Skin of body (tissue), 2 donors: ENCODE results near the gene DYRK3. TPM values are rescaled to one million over a fixed set of nuclear protein-coding genes. Genes with fewer than 3 reads are reported as not detected.
"Not testable (repeated sequence)": the region's sequence is repeated elsewhere in the genome, so short reads cannot be mapped to it uniquely, and the experiment has no call there.

ENCODE experiments used
- DNase-seq: peaks from one replicate; lab custom pipeline; 2025; lab: John Stamatoyannopoulos, UW
- total RNA-seq: library from RNA; depleted of rRNA; stranded (reverse); fragments of >200 nt; gene quantifications from one replicate; pipeline ENCODE4 v1.2.3, GENCODE V29; 2014

The DYRK3 gene
- total RNA-seq, result 8.2 TPM

DNA sequence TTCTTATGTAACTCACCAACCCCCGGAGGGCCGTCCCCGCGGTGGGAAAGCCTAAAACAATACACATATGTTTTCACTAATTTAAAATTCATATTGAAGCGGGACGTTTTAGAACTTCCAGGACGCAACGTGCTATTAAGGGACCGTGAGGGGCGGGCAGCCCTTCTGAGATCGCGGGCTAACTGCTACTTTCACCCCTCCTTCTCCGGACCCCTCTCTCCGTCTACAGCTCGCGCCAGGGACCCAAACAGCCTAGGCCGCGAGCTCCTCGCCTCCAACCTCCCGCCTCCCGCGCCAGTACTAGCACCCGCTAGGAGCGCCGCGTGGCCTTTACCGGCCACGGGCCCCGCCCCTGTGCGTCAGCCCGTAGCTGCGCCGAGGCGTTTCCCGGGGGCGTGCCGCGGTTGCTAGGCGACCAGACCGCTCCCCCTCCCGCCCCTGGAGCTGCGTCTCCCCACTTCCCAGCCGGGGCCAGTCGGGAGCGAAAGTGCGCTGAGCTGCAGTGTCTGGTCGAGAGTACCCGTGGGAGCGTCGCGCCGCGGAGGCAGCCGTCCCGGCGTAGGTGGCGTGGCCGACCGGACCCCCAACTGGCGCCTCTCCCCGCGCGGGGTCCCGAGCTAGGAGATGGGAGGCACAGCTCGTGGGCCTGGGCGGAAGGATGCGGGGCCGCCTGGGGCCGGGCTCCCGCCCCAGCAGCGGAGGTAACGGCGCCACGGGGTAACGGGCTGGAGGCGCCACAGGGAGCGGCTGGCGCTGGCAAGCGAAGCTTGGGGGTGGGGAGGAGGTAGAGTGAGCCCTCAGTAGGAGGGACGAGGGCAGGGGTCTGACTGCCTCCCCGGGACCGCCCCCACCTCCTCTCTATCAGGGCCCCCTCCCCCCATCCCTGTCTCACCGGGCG, at the start of gene DYRK3:
Gene DYRK3, plus strand, starts transcription at position 457 of the 898 bp plus-strand sequence. Its CDS starts 168 bp downstream, at position 625.
- peak; percentile 85 for DNase-seq

DNA sequence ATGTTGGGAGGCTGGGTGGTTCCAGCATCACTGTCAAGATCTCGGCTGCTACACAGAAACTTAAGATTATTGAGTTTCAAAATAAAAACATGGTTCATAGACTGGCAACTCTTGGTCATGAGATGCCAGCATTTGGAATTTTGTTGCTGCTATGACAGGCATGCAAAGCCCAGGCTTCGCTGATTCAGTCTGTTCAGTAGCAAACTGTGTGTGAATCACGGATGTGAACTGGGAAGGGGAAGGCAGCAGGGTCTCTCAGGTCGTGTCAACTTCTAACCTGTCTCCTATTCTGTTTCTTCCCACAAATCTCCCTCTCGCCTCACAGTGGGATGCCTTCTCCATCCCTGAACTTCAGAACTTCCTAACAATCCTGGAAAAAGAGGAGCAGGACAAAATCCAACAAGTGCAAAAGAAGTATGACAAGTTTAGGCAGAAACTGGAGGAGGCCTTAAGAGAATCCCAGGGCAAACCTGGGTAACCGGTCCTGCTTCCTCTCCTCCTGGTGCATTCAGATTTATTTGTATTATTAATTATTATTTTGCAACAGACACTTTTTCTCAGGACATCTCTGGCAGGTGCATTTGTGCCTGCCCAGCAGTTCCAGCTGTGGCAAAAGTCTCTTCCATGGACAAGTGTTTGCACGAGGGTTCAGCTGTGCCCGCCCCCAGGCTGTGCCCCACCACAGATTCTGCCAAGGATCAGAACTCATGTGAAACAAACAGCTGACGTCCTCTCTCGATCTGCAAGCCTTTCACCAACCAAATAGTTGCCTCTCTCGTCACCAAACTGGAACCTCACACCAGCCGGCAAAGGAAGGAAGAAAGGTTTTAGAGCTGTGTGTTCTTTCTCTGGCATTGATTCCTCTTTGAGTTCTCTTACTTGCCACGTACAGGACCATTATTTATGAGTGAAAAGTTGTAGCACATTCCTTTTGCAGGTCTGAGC, 48.6 kb upstream of the DYRK3 start:
- peak; percentile 9 for DNase-seq

- no peak for DNase-seq
These were observed 47.4 kb upstream of the DYRK3 start for GRCh38 chr1:206587904-206588303.

GRCh38 chr1:206588492-206588891, 46.8 kb upstream of the DYRK3 start:
- DNase-seq, result no peak

- no peak for DNase-seq
These were observed 46.1 kb upstream of the DYRK3 start for GRCh38 chr1:206589206-206589605.

- no peak for DNase-seq
These were observed 45.1 kb upstream of the DYRK3 start for GRCh38 chr1:206590025-206590758.

DNA sequence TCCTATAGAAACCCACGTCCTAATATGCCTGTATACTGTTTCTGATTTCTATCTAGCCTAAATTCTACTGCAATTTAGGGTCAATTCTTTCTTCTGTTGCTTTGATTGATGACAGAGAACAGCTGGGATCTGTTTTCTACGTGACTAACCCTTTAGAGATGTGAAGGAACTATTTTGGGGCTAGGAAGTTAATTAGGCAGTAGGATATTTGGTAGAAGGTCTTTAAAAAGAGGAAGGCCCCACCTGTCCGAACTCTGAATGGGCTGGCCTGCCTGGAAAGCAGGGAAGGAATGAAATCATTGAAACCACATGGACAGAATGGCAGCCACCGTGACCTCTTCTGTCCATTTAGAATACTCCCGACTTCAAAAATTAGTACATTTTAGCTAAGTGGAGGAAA, 44.1 kb upstream of the DYRK3 start:
- no peak for DNase-seq

- DNase-seq, result no peak
These were observed 43.6 kb upstream of the DYRK3 start for GRCh38 chr1:206591696-206592095.

GRCh38 chr1:206593351-206593925, 41.9 kb upstream of the DYRK3 start:
- DNase-seq, result no peak

DNA sequence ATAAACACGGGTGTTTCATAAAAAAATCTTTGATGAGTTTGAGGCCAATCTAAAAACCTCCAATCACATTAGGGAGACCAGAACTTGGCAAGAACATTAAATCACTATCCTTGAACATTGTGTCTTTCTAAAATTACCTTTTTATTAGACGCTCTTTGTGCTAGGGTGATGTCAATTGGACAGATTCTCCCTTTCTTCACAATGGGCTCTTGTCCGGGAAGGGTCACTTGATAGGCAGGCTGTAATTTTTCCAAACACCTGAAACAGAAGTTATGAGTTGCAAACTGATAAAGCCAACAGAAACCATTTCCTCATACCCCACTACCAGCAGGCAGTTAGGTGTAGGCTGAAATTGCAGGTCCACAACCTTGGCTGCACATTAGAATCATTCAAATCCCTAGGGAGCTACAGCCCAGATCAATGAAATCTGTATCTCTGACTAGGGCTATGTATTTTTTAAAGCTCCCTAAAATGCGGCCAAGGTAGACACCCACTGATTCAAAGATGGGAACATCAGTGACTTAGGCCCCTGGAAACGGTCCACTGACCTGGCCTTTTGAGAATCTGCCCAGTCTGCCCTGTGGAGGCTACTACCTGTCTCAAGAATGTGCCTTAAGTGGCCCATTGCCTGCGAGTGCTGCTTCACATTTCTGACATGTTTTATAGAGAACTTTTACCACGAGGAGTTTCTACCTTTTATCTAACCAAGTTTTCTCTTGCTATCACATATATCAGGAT, 39.6 kb upstream of the DYRK3 start:
- no peak for DNase-seq

DNA sequence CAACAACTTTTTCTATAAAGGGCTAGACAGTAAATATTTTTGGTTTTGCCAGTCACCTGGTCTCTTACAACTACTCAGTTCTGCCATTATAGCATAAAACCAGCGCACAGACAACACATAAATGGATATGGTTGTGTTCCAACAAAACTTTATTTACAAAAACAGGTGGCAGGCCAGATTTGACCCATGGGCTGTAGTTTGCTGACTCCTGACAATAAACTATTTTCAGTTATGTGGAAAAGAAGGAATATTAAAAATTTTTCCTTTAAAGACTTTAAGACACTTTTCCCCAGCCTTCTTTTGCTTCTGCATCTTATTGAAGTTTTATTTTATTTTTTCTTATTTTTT, 39.0 kb upstream of the DYRK3 start:
- no peak for DNase-seq

GRCh38 chr1:206600527-206600926, 34.8 kb upstream of the DYRK3 start:
- no peak for DNase-seq

DNA sequence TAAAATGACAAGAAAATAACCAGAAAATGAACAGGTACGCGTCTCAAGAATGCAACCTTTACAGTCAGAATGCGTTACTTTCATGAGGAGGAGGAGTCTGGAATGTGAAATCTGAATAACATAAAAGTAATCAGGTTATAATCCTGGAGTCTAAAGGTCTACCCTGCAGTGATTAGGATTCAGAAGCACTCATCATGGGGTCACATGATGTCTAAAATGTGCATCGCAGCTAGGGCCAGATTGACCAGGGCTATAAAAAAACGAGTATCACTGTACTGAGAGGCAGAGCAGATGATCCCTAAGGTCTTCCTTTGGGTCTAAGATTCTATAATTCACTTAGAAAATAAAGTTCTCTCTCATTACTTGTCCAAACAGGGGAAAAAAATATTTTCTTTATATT, 30.5 kb upstream of the DYRK3 start:
- DNase-seq, result no peak

GRCh38 chr1:206606867-206607266, 28.5 kb upstream of the DYRK3 start:
- DNase-seq, result no peak

DNA sequence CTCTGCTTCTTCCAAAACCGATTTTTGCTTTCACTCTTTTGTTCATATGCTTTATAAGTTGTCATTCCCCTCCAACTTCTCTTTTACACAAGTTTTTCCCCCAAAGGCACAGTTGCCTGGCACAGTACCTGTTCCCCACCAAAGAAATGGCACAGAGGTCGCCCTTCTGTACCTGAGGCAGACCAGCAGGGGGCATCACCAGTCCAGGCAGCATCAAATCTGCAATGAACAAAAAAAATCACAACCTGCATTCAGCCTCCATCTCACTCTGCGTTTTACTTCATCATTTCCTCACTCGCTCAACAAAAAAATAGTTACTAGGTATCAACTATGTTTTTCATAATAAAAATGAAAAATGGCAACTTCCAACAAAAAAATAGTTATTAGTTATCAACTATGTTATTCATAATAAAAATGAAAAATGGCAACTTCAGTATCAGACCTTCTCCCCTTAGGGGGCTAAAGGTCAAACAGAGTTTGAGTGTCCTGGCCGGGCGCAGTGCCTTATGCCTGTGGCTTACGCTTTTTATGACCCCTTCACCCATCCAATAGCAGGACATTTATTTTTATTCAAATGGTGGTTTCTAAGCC, 27.1 kb upstream of the DYRK3 start:
- DNase-seq, result no peak

GRCh38 chr1:206609229-206609991, 25.9 kb upstream of the DYRK3 start:
- DNase-seq, result no peak

- peak; percentile 92 for DNase-seq
These were observed 23.0 kb upstream of the DYRK3 start, which contains the start of gene EIF2D for GRCh38 chr1:206612129-206612876. EIF2D (minus strand) TSS chr1:206612465; CDS start chr1:206612342, 123 bp downstream.

DNA sequence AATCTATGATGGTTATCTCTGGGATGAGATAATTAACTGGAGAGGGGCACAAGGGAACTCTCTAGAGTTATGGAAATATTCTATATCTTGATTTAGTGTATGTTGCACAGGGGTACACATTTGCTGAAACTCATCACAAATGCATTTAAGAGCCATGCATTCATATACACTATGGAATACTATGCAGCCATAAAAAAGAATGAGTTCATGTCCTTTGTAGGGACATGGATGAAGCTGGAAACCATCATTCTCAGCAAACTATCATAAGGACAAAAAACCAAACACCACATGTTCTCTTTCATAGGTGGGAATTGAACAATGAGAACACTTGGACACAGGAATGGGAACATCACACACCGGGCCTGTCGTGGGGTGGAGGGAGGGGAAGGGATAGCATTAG, 8.9 kb upstream of the DYRK3 start:
- not testable (repeated sequence) for DNase-seq
